ENCODE data around the gene CMIP.

DNA sequence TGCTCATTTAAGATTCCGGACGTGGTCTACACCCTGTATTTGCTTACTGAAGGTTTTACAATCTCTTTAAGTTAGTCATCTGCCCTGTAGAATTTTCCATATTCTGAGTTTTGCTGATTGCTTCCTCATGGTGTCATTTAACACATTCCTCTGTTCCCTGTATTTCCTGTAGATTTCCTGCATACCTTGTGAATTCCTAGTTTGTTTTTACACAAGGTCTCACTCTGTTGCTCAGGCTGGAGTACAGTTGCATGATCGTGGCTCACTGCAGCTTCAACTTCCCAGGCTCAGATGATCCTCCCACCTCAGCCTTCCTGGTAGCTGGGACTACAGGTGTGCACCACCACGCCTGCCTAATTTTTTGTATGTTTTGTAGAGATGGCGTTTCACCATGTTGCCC lies 66.8 kb downstream of the CMIP start:
- TF ChIP-seq, protein P1, sequence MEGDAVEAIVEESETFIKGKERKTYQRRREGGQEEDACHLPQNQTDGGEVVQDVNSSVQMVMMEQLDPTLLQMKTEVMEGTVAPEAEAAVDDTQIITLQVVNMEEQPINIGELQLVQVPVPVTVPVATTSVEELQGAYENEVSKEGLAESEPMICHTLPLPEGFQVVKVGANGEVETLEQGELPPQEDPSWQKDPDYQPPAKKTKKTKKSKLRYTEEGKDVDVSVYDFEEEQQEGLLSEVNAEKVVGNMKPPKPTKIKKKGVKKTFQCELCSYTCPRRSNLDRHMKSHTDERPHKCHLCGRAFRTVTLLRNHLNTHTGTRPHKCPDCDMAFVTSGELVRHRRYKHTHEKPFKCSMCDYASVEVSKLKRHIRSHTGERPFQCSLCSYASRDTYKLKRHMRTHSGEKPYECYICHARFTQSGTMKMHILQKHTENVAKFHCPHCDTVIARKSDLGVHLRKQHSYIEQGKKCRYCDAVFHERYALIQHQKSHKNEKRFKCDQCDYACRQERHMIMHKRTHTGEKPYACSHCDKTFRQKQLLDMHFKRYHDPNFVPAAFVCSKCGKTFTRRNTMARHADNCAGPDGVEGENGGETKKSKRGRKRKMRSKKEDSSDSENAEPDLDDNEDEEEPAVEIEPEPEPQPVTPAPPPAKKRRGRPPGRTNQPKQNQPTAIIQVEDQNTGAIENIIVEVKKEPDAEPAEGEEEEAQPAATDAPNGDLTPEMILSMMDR (IDR thresholded peaks at IDR 0.05) = no peak
- no peak for TF ChIP-seq POLR2A (IDR thresholded peaks at IDR 0.05)

Measured in esophagus squamous epithelium (tissue), 4 donors.